HG03565 (cell line): ENCODE results near the gene CDCA5.

ENCODE experiments used
- ATAC-seq: cut with Tn5 transposase; IDR thresholded peaks from one replicate; pipeline ENCODE4 v1.9.1; 2021; ENCODE audit warnings: mild to moderate bottlenecking, moderate library complexity; ENCODE audit not compliant: unreplicated experiment

Gene CDCA5

DNA sequence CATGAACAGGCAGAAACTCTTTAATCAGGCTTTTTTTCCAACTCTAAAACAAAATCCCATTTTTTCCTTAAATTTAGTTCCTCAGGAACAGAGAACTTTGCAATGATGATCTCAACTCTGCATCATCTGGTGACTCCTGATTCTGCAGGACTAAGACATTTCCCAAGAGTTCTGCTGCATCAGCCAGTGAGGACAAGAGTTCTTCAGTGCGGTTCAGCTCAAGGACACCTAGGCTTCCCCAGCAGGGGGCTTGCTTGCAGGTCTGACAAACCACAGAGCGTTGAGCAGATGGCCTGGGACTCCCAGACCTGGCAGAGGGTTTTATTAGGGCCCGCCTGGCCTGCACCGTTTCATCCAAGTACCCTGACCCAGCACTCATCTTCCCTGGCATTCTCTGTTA lies 6.4 kb downstream of the CDCA5 start:
- no peak for ATAC-seq

- ATAC-seq: no peak
Measured at GRCh38 chr11:65072631-65072966, 11.2 kb downstream of the CDCA5 start.

- no peak for ATAC-seq
Measured at GRCh38 chr11:65071907-65072630, 11.8 kb downstream of the CDCA5 start.

DNA sequence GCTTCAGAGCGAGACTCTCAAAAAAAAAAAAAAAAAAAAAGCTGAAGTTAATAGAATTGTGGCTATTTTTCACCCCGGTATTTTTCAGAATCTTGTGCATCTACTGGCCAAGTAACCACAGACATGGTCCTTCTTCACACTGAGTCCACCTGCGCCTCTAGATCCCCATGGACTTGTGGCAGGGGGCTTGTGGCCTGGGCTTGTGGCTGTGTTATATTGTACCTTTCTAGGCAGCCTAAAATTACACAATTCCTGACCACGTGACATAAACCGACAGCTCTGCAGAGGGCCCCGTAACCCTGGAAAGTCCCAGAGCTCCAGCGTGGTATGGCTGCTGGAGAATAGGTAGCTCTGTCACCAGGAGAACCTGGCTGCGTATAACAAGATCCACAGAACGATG lies 14.6 kb downstream of the CDCA5 start:
- ATAC-seq: no peak

DNA sequence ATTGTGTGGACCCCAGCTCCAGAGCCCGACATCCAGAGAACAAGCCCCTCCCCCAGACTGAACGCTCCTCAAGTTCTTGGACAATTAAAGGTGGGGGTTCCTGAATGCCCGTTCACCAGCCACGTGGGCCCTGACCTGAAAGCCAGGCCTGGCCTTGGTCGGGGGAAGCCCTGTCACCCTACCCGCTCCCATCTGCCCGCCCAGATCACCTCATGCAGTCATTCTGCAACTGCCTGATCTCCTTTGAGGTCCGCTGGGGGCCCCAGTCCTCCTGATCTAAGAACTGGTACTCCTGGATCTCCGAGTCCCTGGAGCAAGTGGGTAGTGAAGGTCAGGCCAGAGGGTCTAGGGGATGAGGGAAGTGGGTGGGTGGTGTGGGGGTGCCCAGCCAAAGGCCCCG lies 16.4 kb downstream of the CDCA5 start:
- ATAC-seq: no peak

DNA sequence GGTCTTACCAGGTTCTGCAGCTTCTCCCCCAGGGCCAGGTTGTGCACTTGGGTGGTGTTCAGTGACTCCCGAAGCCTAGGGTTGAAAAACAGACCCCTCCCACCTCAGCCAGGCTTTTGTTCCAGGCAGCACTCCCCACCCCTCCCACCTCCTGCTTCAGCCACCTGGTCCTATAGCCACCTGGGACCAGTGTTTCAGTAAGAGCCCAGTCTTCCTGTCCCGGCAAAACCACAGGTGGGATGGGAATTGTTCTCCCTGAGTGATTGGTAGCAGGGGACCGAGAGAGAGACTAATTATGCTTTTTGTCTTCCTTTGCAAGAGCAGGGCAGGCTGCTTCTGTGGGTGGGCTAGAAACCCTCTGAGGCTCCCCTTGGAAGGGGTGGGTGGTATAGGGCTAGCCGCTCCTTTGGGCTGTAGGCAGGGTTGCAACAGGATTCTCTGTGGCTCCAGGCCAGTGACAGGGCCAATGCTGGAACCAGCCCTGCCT lies 17.0 kb downstream of the CDCA5 start:
- ATAC-seq: no peak

- ATAC-seq: no peak
Measured at GRCh38 chr11:65066315-65066714, 17.5 kb downstream of the CDCA5 start.

DNA sequence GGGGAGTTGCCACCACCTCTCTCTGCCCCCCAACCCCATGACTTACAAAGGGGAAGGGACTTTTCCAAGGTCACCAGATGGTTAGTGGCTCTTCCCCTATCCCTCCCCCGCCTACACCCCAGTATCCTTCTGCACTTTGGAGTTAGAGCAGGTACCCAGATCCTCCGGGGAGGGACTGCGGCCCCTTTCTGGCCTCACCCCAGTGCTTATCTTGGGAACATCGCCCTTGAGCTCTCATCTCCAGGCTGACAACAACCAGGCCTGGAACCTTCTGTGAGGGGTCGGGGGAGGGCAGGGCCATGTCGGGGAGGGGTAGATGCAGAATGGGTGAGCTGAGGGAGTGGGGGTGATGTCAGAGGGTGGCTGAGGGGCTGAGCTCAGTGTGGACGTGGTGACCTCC lies 18.0 kb downstream of the CDCA5 start:
- ATAC-seq: no peak

DNA sequence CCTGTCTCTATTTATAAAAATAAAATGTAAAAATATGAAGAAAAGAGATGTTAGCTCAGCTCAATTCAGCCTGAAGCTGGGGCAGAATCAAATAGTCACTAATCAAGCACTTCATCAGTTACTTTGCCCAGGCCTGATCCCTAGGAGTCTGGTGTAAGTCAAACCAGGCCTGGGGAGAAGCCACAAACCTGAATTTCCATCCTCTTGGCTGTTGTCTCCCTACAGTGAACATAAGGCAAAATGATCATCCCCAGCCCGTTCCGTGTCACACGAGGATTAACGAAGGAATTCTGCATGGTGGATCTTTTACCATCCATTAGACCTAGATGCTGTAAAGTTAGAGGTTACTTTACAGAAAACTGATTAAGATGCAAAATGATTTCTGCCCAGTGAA lies 19.0 kb downstream of the CDCA5 start:
- ATAC-seq: no peak

DNA sequence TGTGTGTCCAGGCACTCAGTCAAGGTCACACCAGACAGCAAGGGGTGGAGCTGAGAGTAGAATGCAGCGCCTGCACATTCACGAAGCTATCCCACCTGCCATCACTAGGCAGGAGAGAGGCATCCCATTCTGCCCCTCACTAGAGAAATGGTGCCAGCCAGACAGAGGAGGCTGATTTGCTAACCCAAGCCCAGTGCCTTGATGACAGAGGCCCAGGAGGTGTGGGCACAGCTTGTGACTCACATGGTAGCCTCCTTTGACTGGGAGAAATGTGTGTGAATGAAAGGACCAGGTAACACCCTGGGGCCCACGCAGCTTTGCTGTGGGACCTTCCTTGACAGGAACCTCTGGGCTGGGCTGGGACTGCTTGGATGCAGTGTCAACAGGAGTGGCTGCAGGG lies 20.3 kb downstream of the CDCA5 start:
- ATAC-seq: no peak

- no peak for ATAC-seq
Measured at GRCh38 chr11:65060913-65061408, 22.9 kb downstream of the CDCA5 start.

- ATAC-seq: no peak
Measured at GRCh38 chr11:65059959-65060824, 23.6 kb downstream of the CDCA5 start.

GRCh38 chr11:65059523-65059922 lies 24.3 kb downstream of the CDCA5 start:
- no peak for ATAC-seq

GRCh38 chr11:65058419-65059054 lies 25.3 kb downstream of the CDCA5 start, which contains the start of gene NAALADL1:
Gene NAALADL1 (minus strand): TSS chr11:65058553. CDS start chr11:65058521, 32 bp downstream.
- ATAC-seq: no peak

DNA sequence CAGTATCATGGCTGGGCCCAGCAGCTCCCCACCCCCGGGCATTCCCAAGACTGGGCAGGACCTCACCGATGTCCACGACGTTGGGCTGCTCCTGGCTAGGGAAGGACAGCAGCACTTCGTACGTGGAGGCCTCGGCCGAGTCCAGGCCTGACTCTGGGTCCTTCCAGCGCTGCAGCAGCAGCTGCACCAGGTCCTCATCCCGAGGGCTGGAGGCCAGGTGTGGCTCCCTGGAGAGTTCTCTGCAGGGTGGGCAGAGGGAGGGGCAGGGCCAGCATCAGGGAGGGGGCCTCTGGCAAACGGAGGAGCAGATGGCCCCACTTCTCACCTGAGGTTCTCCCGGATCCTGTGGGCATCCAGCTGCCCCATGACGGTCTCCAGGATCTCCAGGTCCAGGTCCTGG lies 25.8 kb downstream of the CDCA5 start:
- no peak for ATAC-seq

- no peak for ATAC-seq
Measured at GRCh38 chr11:65057526-65057925, 26.3 kb downstream of the CDCA5 start.

DNA sequence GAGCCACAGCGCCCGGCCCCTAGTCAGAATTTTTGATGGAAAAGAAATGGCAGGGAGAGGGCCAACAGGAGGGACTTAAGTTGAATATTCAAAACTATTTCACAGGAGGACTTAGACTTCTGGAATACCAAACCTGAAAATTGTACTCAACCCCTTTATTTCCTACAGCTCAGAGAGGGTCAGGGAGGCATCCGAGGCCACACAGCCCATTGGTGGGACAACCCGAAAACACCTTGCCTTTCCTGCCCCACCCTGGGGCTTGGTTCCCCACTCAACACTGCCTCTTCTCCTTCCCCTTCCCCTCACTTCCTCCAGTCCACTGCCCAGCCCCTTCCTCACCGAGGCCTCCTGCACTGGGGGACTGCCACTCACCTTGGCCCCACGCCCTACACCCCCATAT lies 26.8 kb downstream of the CDCA5 start:
- ATAC-seq: no peak

- ATAC-seq: no peak
Measured at GRCh38 chr11:65055538-65055937, 28.3 kb downstream of the CDCA5 start.

DNA sequence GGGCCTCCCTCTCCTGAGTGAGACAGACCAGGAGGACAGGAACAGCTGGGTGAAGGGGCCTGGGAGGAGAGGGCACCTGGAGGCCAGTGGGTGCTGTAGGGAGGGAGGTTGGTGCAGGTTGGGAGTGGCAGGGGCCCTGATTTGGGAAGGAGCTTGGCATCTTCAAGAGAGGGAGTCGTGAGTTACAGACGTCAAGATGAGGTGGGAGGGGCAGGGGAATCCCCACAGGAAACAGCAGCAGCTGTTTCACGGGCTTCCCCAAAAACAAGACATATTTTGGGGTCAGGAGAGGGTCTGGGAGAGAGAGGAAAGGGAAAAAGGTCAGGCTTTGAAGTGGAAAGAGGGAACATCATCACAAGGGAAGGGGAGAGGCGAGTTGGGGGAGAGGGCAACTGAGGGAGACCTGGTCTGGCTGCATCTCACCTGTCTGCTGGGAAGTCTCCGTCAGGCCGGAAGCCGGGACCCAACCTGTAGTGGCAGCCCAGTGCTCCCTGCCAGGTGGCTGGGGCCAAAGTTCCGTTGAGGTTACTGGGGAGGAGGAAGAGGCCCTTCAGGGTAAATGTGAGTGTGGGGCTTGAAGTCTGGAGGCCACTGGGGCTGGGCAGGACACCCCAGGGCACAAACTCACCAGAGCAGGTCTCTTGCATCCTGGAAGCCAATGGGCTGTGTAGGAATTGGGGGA lies 29.9 kb downstream of the CDCA5 start:
- no peak for ATAC-seq

- ATAC-seq: no peak
Measured at GRCh38 chr11:65051398-65051858, 32.4 kb downstream of the CDCA5 start.
